H1 (cell line): ENCODE results near the gene LKAAEAR1.

Source experiments
- CEBPB ChIP-seq: IDR thresholded peaks from 2 replicates; pipeline ENCODE4 v1.6.1; 2012; ENCODE audit warnings: low read depth, low read length
- CHD1 ChIP-seq: IDR thresholded peaks from 2 replicates; pipeline ENCODE4 v1.6.1; 2012; ENCODE audit warnings: low read depth, low read length, improper control_type of control experiment
- CTCF ChIP-seq, 3 experiments: IDR thresholded peaks; 1 replicate in 2 of 3; 2 replicates in 1 of 3; pipeline versions ENCODE4 v1.5.1 to v1.6.1; 2011; ENCODE audit warnings: low read length in 3 of 3, mild to moderate bottlenecking in 3 of 3, inconsistent platforms in 2 of 3, low read depth in 1 of 3, moderate library complexity in 1 of 3; ENCODE audit not compliant: insufficient read depth in 1 of 3; ENCODE audit errors: control extremely low read depth in 1 of 3
- MAX ChIP-seq: IDR thresholded peaks from 2 replicates; pipeline ENCODE4 v1.6.1; 2012; ENCODE audit warnings: inconsistent platforms
- POLR2A ChIP-seq, 2 experiments: IDR thresholded peaks; 1 replicate in 1 of 2; 2 replicates in 1 of 2; pipeline ENCODE4 v1.6.1; 2011; ENCODE audit warnings: low read depth in 2 of 2, low read length in 2 of 2, mild to moderate bottlenecking in 2 of 2; ENCODE audit errors: control extremely low read depth in 1 of 2

- TF ChIP-seq CEBPB (no peak), CHD1 (no peak), CTCF (IDR thresholded peaks at IDR 0.05; ENCODE audit: control extremely low read depth in 1 of 3, insufficient read depth in 1 of 3, low read depth in 1 of 3, low read length in 3 of 3) (no peak), POLR2A (IDR thresholded peaks at IDR 0.05; ENCODE audit: control extremely low read depth in 1 of 2, low read depth in 2 of 2, low read length in 2 of 2) (no peak), MAX (no peak)
These were observed 13.8 kb downstream of the LKAAEAR1 start for GRCh38 chr20:64070244-64070993.
